ENCODE results near the gene PTPN11.
"Not testable (repeated sequence)": the region's sequence is repeated elsewhere in the genome, so short reads cannot be mapped to it uniquely, and the experiment has no call there.

Gene PTPN11

DNA sequence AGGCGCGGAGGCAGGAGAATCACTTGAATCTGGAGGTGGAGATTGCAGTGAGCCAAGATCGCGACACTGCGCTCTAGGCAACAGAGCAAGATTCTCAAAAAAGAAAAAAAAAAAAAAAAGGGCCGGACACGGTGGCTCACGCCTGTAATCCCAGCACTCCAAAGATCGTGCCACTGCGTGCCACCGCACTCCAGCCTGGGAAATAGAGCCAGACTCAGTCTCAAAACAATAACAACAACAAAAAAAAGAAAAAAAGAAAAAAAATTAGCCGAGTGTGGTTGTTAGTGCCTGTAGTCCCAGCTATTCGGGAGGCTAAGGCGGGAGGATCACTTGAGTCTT, 8.9 kb upstream of the PTPN11 start:
- DNase-seq, result no peak

GRCh38 chr12:112413855-112414625, 4.7 kb upstream of the PTPN11 start:
- DNase-seq, result no peak

DNA sequence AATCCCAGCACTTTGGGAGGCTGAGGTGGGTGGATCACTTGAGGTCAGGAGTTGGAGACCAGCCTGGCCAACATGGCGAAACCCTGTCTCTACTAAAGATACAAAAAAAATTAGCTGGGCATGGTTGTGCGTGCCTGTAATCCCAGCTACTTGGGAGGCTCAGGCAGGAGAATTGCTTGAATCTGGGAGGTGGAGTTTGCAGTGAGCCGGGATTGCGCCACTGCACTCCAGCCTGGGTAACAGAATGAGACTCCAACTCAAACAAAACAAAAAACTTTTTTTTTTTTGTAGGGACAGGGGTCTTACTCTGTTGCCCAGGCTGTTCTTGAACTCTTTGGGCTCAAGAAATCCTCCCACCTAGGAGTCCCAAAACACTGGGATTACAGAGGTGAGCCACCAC, 3.3 kb upstream of the PTPN11 start:
- DNase-seq, result not testable (repeated sequence)

GRCh38 chr12:112418273-112418607, 507 bp upstream of the PTPN11 start:
- DNase-seq, result no peak

DNA sequence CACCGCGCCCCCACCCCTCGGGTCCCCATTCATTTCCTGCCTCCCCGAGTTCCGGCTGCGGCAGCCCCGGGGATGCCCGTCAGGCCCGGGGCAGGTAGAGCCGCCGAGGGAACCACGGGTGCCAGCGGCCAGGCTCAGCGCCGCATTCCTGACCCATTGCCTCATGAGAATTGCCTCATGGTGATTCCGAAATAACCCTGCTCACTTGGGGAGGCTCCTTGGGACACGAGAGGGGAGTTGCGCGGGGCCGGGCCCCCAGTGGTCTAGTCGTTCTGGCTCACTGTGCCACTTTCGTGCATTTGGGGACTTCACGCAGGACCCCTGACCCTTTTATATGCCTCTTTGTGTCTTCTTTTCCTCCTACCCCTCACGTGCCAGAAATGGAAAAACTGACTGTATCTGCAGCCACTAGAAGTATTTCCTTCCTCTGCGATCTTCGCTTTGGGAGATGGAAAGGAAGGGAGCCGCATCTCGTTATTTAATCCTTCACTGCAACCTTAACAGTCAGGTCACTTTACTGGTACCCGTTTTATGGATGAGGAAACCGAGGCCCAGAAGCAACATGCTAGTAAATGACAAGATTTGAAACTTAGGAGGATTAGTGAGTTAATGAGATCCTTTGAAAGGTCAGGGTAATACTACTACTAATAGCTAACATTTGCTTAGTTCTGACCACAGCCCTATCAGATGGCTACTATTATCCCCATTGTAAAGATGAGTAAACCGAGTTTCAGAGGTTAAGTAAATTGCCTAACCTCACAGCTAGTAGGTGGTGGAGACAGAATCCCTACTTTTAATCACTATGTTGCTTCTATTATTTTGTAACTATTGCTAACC, 768 bp downstream of the PTPN11 start:
- DNase-seq, result no peak

- no peak for DNase-seq
These were observed 2.0 kb downstream of the PTPN11 start for GRCh38 chr12:112420740-112421139.

- no peak for DNase-seq
These were observed 2.6 kb downstream of the PTPN11 start for GRCh38 chr12:112421363-112421762.

DNA sequence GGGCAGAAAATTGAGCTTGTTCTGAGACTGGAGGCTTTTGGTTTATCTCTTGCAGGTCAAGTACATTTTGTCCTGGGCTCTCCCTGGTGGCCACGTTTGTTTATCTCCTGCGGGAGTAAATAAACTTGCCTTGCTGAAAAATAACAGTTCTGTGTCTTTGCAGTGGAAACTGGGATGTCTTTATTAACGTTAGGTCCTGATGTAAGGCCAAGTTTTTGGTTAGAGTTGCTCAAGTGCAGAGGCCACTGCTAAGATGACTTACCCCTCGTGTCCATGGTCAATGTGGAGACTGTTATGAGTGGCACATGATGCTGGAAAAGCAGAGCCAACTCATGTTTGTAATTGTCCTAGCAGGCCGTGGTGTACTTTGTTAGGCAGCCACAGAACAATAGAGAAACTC, 3.8 kb downstream of the PTPN11 start:
- DNase-seq, result no peak

DNA sequence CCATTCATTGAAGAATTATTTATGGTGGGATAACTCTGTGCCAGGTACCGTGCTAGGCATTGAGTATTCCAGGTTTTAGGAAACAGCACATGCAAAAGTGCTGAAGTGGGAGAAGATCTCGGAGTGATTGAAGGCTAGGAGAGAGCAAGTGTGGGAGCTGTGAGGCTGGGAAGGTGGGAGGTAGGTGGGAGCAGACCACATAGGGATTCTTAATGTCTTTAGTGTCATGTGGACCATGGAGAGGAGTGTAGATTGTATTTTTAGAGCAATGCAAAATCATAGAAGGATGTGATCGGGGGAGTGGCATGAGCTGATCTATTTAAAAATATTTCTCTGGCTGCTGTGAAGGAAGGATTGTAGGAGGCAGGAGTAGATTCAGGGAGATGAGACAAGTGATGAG, 5.4 kb downstream of the PTPN11 start:
- DNase-seq, result no peak

DNA sequence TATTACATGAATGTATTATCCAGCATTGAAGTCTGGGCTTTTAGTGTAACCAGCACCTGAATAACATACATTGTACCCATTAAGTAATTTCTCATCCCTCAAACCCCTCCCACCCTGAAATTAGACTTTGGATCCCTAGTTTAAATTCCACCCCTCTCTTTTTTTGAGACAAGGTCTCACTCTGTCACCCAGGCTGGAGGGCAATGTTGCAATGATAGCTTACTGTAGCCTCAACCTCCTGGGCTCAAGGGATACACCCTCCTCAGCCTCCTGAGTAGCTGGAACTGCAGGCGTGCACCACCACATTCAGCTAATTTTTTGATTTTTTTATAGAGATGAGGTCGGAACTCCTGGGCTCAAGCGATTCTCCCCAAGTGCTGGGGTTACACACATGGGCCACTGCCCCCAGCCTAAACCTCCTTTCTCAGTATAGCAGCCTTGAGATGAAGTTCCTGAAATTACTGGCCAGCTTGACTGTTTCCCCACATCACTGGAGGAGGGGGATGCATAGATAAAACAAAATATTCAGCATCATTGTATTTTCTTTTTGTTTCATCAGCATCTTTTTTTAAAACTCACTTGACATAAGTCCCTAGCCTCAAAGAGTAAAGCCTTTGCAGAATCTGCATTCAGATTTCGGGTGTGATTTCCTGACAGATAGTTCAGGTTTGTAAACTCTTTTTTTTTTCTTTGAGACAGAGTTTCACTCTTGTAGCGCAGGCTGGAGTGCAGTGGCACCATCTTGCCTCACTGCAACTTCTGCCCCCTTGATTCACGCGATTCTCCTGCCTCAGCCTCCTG, 7.0 kb downstream of the PTPN11 start:
- DNase-seq, result no peak

- DNase-seq, result no peak
These were observed 9.0 kb downstream of the PTPN11 start for GRCh38 chr12:112427760-112428159.

GRCh38 chr12:112430929-112431328, 12.2 kb downstream of the PTPN11 start:
- no peak for DNase-seq

DNA sequence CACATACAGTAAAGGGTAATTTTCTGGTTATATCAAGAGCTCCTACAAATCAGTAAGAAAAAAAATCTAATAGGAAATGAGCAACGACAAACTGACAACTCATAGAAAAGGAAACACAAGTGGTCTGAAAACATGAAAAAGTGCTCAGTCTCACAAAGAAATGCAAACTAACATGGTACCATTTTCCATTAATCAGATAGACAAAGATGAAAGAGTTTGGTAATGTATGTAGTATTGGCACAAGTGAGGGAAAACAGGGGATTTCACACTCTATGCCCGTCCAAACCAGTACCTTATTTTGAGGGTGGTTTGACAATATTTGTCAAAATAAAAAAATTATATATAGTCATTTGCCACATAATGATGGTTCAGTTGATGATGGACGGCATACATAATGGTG, 13.2 kb downstream of the PTPN11 start:
- DNase-seq, result no peak

DNA sequence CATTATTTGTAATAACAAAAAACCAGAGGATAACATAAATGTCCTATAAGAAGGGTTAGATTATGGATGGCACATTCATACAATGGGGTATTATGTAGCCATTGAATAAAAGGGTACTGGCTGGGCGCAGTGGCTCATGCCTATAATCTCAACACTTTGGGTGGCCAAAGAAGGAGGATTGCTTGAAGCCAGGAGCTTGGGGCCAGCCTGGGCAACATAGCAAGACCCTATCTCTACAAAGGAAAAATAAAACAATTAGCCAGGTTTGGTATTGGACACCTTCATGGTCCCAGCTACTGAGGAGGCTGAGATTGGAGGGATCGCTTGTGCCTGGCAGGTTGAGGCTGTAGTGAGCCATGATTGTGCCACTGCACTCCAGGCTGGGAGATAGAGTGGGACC, 14.8 kb downstream of the PTPN11 start:
- no peak for DNase-seq

DNA sequence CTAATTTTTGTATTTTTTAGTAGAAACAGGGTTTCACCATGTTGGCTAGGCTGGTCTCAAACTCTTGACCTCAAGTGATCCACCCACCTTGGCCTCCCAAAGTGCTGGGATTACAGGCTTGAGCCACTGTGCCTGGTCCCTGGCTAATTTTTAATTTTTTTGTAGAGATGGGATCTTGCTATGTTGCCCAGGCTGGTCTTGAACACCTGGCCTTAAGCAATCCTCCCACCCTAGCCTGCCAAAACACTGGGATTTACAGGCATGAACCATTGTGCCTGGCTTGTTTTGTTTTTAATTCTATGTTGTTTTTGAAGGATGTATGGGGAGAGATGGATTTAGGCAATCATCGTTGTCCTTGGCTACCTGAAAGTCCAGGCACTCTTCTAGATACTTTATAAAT, 19.9 kb downstream of the PTPN11 start:
- DNase-seq, result not testable (repeated sequence)

DNA sequence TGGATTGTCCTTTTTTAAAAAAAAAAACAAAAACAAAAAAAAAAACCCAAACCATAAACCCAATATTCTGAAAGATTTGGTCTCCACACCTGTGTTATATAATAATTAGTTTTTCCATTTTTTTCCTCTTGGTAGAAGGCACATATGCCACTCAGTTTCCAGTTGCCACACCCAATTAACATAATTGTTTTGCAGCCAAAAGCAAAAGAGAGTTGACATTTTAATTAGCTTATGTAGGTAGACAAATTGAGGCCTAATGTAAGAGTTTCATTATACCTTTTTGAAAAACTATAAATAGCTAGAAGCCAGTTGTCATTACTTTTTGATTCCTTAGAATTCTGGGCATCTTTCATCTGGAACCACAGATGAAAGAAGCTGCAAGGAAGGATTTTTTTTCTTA, 21.0 kb downstream of the PTPN11 start:
- DNase-seq, result no peak

DNA sequence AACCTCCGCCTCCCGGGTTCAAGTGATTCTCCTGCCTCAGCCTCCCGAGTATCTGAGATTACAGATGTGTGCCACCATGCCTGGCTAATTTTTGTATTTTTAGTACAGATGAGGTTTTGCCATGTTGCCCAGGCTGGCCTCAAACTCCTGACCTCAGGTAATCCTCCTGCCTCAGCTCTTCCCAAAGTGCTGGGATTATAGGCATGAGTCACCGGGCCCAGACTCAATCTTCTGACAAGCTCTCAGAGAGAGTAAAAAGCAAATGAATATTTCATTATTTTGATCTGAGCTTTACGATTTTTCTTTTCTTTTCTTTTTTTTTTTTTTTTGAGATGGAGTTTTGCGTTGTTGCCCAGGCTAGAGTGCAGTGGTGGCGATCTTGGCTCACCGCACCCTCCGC, 21.9 kb downstream of the PTPN11 start:
- DNase-seq, result not testable (repeated sequence)

DNA sequence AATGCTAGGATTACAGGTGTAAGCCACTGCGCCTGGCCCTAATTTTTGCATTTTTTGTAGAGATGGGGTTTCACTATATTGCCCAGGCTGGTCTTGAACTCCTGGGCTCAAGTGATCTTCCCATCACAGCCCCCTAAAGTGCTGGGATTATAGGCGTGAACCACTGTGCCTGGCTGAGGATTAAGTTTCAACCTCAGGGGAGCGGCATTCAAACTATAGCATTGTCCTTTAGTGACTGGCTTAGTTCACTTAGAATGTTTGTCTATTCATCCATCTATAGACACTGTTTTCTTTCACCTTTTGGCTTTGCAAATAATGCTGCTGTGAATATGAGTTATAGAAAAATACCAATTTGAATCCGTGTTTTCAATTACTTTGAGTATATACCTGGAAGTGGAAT, 25.2 kb downstream of the PTPN11 start:
- no peak for DNase-seq

DNA sequence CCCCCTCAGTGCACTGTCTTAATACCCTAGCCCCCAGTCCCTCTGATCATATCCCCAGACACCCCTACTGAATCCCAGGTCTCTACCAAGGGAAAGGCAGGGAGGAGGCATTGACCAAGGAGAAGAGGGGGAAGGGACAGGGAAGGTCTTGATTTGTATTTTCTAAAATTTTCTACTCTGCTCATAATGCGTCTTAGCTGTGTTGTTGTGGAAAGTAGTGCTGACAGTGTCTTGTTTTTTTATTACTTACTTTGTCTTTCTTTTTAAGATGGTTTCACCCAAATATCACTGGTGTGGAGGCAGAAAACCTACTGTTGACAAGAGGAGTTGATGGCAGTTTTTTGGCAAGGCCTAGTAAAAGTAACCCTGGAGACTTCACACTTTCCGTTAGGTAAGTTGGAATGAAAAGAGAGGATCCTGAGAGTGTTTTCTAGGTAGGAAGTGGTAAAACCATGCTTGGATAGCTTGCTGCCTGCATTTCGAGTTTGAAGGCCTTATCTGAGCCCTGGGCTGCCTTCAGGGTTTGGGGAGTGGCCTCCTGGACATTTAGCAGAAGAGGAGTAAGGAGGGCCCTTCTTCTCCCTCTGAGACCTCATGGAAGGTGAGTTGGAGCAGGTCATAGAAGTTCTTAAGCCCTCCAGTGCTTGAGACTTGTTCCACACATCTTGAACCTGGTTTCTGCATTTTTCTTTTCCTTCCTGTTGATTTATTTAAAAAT, 27.4 kb downstream of the PTPN11 start:
- no peak for DNase-seq

GRCh38 chr12:112447106-112447505, 28.4 kb downstream of the PTPN11 start:
- no peak for DNase-seq

- not testable (repeated sequence) for DNase-seq
These were observed 29.4 kb downstream of the PTPN11 start for GRCh38 chr12:112448165-112448564.

GRCh38 chr12:112450725-112451124, 32.0 kb downstream of the PTPN11 start:
- no peak for DNase-seq

DNA sequence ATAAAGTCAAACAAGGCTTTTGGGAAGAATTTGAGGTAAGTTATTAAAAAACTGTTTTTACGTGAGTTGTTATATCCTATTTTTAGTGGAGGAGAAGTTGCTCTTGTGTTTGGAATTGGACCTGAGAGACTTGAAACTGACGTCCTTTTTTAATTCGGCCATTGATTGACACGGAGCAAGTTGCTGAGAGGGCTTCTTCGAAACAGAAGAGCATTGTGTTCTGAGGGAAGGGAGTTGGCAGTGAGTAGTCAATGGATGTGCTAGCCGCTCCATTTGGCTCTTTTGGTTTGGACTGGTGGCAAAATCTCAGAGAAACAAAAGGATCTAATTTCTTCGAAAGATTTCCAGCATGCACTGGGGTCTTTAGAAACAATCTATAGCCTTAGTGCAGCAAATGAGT, 37.3 kb downstream of the PTPN11 start:
- DNase-seq, result no peak

Data from NCI-H2029 (cell line).